Measurements from ENCODE around the gene MTHFS.

MTHFS gene

DNA sequence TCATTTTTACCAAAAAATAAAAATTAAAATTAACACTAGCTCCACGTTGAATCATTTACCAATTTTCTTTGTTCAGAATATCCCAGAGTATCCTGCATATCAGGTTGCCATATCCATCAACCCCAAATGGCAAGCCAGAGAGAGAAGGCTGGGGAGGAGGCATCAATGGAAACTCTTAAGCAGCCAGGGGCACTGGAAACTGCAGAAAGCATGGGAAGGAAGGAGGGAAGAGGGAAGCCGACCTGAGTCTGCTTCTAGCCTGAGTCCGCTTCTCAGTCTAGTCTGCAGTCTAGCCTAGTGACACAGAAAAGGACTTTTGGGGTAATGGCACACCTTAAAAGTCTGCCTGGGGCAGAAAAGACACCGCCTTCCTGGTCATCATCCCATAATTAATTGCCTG, 1.6 kb upstream of the MTHFS start:
- H3K4me3 ChIP-seq (ENCODE audit: low read depth, low read length) = no peak overlapping the region
- TF ChIP-seq, protein P1, sequence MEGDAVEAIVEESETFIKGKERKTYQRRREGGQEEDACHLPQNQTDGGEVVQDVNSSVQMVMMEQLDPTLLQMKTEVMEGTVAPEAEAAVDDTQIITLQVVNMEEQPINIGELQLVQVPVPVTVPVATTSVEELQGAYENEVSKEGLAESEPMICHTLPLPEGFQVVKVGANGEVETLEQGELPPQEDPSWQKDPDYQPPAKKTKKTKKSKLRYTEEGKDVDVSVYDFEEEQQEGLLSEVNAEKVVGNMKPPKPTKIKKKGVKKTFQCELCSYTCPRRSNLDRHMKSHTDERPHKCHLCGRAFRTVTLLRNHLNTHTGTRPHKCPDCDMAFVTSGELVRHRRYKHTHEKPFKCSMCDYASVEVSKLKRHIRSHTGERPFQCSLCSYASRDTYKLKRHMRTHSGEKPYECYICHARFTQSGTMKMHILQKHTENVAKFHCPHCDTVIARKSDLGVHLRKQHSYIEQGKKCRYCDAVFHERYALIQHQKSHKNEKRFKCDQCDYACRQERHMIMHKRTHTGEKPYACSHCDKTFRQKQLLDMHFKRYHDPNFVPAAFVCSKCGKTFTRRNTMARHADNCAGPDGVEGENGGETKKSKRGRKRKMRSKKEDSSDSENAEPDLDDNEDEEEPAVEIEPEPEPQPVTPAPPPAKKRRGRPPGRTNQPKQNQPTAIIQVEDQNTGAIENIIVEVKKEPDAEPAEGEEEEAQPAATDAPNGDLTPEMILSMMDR (IDR thresholded peaks at IDR 0.05; ENCODE audit: borderline replicate concordance, insufficient read depth, low read depth, low read length) = no peak

DNA sequence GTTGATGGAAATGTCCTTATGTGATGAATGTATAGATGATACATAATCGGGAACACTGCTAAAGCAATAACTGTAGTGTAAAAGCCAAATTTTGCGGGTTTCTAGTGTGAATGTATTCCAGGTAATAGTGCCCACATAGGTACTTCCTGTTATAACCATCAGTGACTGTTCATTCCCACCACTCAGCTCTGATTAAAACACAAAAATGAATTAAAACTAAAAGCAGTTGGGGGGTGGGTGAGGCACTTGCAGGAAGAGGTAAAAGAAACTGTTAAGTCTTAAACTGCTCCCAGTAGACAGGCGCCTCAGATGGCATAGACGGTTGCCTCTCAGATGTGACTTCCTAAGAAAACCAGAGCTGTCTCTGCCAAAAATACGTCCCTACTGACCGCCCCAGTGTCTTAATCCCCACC, 893 bp upstream of the MTHFS start:
- TF ChIP-seq, protein P1 (IDR thresholded peaks at IDR 0.05; ENCODE audit: borderline replicate concordance, insufficient read depth, low read depth, low read length) = no peak
- peak overlapping the region; percentile 98 for H3K4me3 ChIP-seq (ENCODE audit: low read depth, low read length)

DNA sequence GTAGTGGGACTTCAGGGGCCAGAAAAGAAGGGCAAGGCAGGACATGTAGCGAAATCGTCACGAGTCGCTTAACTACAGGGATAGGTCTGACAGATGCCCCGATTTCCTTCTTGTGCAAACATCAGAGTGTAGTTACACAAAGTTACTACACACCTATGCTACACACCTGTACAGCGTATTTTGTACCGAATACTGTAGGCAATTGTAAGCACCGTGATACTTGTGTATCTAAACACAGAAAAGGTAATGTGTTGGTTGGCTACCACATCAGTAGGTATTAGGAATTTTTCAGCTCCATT, 515 bp upstream of the MTHFS start:
- TF ChIP-seq, protein P1 (IDR thresholded peaks at IDR 0.05; ENCODE audit: borderline replicate concordance, insufficient read depth, low read depth, low read length) = no peak
- peak overlapping the region; percentile 98 for H3K4me3 ChIP-seq (ENCODE audit: low read depth, low read length)

DNA sequence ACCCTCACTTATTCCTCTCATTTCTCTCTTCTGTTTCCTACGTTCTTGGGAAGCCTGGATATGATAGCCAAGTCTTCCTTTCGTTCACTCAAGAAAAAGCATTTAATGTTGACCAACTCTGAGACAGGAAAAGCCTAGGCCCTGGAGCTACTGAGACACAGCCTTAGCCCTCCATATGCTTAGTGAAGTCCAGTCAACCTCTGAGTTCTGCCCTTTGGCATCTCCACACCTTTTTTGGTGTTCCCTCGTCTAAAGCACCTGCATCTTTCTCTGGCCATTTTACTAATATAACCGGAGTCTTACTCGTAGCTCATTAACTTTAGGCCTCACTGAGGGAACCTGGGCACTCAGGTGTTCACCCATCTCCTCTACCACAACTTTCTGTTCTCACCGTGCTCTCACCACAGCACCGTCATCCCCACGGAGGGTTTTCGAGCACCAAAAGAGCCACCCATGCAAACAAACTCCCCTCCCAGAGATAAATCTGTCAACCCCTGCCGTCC, 632 bp downstream of the MTHFS start:
- H3K4me3 ChIP-seq (ENCODE audit: low read depth, low read length) = peak overlapping the region; percentile 98
- TF ChIP-seq, protein P1 (IDR thresholded peaks at IDR 0.05; ENCODE audit: borderline replicate concordance, insufficient read depth, low read depth, low read length) = no peak

DNA sequence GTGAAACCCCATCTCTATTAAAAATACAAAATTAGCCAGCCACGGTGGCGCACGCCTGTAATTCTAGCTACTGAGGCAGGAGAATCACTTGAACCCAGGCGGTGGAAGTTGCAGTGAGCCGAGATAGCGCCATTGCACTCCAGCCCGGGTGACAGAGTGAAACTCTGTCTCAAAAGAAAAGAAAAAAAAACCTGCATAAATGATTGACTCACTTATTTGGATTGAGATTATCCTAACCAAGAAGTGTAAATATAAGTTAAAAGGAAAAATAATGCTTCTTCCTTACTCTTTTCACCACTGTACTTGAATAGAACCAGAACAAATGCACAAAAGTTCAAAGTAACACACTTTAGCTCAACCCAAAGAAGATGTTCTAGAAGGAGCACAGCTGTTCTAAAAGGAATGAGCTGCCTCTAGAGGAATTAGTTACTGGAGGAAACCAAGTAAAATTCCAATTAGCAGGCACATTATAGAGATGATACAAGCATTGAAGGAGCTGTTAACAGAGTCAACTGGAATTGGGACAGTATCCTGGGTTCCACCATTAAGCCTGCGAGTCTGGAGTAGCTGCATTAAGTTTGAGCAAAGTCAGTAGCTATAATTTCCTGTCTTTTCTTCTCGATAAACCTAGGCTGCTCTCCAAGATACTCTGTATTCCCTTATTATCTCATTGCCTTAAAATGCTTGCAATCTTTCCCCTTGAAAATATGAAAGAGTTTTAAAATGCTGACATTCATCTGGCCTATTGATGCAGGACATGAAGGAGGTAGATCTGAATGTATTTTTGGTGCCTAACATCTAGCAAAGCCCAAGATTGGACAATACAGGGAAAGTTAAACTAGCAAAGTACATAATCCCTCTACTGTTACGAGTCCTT, 9.5 kb downstream of the MTHFS start:
- TF ChIP-seq, protein P1 (IDR thresholded peaks at IDR 0.05; ENCODE audit: borderline replicate concordance, insufficient read depth, low read depth, low read length) = no peak
- no peak overlapping the region for H3K4me3 ChIP-seq (ENCODE audit: low read depth, low read length)

DNA sequence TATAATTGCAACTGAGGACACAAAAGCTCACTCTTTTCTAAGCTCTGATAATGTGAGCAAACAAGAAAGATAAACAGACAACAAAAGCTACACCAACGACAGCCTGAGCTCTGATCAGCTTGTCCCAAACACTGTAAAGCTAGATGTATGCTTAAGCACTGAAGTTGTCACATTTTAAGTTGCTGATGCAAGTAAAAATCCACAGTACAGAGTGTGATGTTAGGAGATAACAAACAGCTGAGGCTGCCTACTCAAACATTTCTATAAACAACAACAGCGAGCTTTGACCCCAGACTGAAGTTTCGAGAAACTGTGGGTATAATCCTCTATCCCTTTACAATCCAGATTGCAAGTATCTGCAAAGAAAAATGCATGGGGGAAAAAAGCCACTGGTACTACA, 10.7 kb downstream of the MTHFS start:
- H3K4me3 ChIP-seq (ENCODE audit: low read depth, low read length) = no peak overlapping the region
- TF ChIP-seq, protein P1 (IDR thresholded peaks at IDR 0.05; ENCODE audit: borderline replicate concordance, insufficient read depth, low read depth, low read length) = no peak

DNA sequence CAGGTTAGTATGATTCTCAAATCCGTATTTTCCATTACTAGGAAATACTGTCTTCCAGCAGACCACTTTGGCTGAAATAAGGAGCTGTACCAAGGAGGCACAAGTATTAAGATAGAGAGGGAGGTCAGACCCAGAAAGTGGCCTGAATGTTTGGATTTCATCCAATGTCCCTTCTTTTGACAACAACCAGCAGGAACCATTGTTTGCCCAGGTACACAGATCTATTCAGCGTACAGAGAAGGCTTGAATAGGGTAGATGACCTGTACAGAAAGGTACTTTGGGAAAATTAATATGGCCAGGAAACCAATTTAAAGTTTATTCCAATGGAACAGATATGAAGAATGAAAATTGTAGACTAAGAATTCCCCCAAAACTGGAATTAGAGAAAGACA, 12.6 kb downstream of the MTHFS start:
- H3K4me3 ChIP-seq (ENCODE audit: low read depth, low read length) = no peak overlapping the region
- TF ChIP-seq, protein P1 (IDR thresholded peaks at IDR 0.05; ENCODE audit: borderline replicate concordance, insufficient read depth, low read depth, low read length) = no peak

Measured in GM12875 (cell line).